TTC549 (cell line): ENCODE data around the gene TRUB2.
"Not testable (repeated sequence)": the region's sequence is repeated elsewhere in the genome, so short reads cannot be mapped to it uniquely, and the experiment has no call there.

Source experiments
- FAIRE-seq: peaks from 2 replicates; lab custom pipeline; 2012; peaks lifted over from hg19 to GRCh38; lab: Jason Lieb, UNC

Gene TRUB2

DNA sequence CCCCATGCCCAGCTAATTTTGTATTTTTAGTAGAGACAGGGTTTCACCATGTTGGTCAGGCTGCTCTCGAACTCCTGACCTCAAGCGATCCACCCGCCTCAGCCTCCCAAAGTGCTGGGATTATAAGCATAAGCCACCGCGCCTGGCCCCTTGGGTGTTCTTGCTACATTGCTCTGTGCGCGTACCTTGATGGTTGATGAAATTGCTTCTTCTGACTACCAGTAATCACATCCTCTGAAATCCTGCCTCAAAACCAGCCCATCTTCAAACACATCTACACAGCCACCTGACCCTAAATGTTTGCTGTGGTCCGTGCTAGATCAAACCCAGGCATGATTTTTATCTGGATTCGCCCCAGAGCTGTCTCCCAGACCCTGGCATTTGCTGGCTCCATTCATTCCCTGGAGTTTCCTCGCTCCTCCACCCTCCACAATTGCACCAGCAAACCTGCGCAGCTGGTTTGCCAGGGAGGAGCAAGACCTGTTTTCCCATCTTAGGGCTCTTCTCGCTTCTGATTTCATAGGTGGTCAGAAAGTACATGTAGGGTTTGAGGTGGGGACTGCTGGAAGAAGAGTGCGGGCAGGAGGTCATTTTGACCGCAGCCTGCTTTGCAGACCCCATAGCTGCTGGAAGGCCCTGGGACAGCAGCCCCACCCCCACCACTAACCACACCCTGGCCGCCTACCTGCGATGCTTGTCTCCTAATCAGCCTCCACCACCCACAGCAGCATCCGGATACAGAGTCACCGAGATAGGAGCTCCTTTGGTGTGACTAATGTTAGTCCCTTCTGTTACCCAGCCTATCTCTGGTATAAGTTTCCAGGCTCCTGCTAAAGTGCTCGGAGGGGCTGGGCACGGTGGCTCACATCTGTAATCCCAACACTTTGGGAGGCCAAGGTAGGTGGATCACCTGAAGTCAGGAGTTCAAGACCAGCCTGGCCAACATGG is 23.4 kb downstream of the TRUB2 start:
- no peak for FAIRE-seq

DNA sequence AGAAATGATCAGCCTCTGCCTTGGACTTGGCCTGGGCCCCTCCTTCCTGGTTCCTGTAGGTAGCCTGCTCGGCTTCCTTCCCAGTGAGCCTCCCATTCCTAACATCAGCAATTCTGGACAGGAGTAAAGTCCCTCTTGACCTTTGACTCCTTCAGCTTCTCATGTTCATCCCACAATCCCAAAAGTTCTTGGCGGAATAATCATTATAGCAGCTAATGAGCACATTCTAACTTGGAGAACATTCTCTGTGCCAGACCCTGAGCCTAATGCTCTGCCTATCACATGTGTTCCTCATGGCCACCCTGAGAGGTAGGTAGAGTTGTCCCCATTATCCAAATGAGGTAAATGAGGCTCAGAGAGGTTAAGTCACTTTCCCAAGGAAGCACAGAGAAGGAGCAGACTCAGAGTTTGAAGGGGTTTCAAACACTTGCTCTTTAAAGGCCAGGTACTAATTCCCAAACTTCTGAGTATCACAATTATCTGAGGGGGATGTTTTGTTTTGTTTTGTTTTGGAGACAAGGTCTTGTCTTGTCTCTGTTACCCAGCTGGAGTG is 24.9 kb downstream of the TRUB2 start:
- FAIRE-seq: no peak

- FAIRE-seq: no peak
These were observed 25.7 kb downstream of the TRUB2 start for GRCh38 chr9:128296340-128297220.

DNA sequence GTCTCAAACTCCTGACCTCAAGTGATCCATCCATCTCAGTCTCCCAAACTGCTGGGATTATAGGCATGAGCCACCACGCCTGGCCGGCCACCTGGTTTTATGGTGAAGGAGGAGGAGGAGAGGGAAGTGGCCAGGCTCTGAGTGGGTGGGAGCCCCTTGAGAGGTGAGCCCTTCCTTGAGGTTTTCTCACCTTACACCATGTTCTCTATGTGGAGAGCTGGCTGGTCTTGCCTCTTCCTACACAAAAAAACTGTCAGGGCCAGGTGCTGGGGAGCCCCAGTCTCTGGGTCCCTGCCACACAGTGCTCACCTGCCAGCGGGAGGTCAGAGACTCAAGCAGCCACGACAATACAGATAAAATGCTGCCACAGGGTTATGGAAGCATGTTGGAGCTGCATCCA is 28.1 kb downstream of the TRUB2 start:
- FAIRE-seq: no peak

DNA sequence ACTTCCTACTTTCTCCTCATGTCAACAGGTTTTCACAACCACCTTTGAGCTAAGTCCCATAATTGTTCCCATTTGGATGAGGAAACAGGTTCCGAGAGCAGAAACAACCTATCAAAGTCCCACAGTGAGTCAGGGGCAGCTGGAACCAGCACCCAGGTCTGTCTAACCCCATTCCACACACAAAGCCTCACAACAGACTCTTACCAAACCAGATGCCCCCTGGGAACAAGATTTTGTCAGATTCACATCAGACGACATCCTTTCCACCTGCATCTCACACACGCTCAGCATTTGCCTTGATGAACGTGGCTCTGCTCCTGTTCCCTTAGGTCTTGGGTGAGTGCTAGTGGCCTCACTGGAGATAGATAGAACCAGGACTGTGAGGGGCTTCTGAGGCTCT is 29.2 kb downstream of the TRUB2 start:
- no peak for FAIRE-seq

- FAIRE-seq: no peak
These were observed 30.2 kb downstream of the TRUB2 start for GRCh38 chr9:128292009-128292408.

GRCh38 chr9:128288273-128289004 is 33.8 kb downstream of the TRUB2 start:
- no peak for FAIRE-seq

- no peak for FAIRE-seq
These were observed 35.8 kb downstream of the TRUB2 start for GRCh38 chr9:128286440-128286839.

GRCh38 chr9:128285033-128285784 is 37.0 kb downstream of the TRUB2 start:
- FAIRE-seq: no peak

DNA sequence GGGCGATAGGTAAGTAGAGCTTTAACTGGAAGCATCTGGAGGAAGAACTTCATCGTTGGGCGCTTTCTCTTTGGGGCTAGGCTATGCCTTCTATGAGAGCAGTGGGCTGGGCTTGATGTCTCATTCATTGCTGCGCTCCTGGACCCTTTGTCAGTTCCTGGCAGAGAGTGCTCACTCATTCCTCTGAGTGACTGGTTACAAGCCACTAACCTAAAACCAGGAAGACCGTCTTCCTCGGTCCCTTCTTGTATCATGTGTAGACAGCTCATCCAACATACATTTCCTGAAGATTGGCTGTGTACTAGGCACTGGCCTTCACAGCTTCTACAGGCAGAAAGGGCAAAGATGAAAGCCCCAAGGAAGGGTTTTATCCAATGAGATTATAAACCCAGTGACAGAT is 39.7 kb downstream of the TRUB2 start:
- FAIRE-seq: no peak

DNA sequence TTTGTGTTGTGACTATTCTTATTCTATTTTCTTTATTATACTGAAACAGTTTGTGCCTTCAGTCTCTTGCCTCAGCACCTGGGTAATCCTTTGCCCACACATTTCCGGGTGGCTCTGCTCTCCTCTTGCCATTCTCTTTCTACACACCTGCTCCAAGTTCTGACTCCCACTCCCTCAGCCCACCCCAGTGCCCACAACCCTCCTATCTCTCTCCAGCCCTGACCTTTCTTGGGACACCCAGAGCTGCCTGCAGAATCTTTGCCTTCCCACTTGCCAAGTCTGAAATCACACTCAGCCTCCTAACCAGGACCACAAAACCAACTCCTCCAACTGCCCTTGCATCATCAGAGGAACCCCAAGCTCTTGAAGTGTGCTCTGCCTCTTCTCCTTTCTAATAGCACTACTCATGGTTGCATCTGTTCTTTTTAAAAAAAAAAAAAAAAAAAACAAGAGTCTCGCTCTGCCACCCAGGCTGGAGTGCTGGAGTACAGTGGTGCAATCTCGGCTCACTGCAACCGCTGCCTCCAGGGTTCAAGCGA is 42.1 kb downstream of the TRUB2 start:
- FAIRE-seq: no peak

GRCh38 chr9:128279088-128280073 is 42.9 kb downstream of the TRUB2 start:
- FAIRE-seq: not testable (repeated sequence)

- no peak for FAIRE-seq
These were observed 45.5 kb downstream of the TRUB2 start for GRCh38 chr9:128276574-128277270.

DNA sequence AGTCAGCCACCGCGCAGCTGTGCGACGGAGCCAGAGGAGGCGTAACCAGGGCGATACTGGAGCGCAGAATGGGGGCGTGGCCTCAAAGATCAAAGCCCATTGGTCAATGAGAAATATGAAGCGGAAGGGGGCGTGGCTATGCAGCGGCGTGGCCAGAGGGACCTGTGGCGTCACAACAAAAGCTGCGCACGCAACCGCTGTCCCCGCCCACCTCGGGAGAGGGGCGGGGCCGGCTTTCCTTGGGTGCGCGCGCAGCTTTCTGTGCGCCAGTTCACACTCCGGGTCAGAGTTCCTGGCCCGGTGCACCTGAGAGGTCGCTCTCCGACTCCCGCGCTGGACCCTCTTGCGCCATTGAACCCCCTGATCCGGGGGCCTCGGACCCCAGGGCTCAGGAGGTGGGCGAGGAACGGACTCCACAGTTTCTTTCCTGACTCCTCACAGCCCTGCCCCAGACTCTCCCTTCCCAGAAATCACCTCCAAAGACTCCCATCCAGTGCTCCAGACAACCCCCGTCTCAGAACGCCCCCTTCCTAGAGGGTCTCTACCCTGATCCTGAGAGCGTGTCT is 46.2 kb downstream of the TRUB2 start, which contains the start of gene SWI5:
Gene SWI5 (plus strand): TSS at position 269 of the 566 bp plus-strand sequence.
- FAIRE-seq: peak; percentile 74

DNA sequence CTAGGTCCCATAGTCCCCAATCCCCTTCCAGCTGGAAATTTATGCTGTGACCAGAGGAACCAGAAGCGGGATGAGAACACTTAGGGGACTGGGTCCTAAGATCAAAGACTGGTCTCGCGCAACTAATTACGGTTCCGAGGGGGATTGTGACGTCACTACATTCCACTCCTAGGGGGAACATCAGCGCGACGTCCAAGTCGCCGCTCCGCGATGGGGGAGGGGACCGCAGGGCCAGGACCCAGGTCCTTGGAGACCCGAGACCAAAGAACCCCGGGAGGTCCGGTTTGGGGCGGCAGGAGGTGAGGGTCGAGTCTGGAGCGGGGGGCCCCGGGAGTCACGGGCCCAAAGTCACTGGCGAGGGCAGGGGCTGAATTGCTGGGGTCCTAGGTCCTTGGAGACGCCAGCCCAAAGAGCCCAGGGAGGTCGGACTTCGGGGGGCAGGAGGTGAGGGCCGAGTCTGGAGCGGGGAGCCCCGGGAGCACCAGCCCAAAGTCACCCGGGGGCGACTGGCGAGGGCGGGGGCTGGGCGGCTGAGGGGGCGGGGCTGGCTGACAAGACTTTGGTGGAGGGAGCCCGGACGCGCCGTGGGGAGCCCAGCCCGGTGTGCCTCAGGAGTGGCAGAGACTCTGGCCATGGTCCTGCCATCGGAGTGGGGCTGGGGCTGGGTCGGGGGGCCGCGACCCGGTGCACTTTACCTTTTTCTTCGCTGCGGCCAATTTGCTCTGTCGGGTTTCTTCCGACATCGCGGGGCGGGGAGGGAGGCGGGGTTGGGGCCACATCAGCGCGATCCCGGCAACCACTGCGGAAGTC is 46.8 kb downstream of the TRUB2 start, which contains the start of gene GOLGA2:
Gene GOLGA2 (minus strand): TSS at position 810 of the 810 bp plus-strand sequence. CDS start 31 bp downstream, at position 779.
- no peak for FAIRE-seq

- FAIRE-seq: no peak
These were observed 48.0 kb downstream of the TRUB2 start for GRCh38 chr9:128274245-128274644.

DNA sequence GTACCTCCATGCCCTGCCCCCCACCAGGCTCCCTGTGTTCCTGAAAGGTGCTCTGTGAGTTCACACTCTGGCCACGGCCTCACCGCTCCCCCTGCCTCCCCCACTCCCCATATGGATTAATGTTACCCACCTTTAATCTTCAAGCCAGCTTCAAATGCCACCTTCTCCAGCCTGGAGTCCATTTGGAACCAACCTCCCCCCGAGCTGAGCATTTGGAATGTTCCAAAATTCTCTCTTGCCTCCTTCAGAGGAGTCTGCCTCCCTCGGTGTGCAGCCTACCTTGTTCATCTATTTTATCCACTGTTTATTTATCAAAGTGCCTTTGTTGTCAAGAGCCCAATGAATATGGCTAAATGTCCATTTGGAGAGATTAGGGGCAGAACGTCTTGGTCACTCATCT is 50.7 kb downstream of the TRUB2 start:
- FAIRE-seq: no peak

GRCh38 chr9:128271112-128271511 is 51.1 kb downstream of the TRUB2 start:
- FAIRE-seq: no peak
